Measurements from ENCODE around the gene SAMD13.
A peak's percentile ranks its signal among the peaks of the same experiment; 100 is the strongest.

SAMD13 gene

GRCh38 chr1:84301004-84301784 lies at the start of gene SAMD13:
SAMD13 (plus strand) TSS chr1:84301708; CDS start chr1:84303235, 1,527 bp downstream.
- peak; percentile 78 for DNase-seq

- DNase-seq = no peak
Measured at GRCh38 chr1:84253036-84253435, 48.5 kb upstream of the SAMD13 start.

DNA sequence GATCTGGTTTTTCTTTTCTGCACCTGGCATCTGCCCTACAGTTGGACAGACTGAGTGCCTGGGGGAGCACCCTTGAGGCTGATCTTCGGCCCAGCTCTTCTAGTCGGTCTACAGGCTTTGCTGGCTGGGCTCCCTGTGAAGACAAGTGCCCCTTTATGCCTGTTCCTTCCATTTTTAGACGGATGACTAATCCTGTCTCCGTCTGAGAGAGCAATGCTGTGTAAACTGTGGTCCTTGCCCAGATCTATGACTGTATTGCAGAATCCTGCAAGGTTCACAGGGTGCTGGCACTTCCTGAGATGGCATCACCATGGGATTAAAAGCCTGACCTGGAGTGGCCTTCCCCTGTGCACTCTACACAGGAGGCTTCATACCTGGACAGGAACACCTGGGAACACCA lies 47.6 kb upstream of the SAMD13 start:
- no peak for DNase-seq

DNA sequence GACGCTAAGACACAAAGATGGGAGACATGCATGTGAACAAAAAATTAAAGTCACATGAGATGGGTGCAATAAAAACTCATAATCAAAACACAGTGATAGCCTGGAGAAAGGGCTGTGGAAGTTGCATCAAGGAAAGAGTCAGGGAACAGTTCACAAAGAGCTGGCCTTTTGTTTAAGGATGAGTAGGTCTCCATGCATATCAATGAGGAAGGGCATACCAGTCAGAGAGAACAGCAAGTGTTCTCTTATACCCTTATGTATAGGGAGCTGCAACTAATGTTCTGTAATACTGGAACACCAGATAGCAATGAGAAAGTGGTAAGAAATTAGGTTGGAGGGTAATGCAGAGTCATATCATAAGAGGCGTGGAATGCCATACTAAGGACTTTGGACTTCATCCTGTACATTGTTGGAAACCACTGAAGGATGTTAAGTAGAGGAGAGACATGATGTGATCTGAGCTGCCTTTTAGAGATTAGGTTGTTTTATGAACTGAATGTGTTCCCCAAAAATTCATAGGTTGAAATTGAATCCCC lies 46.7 kb upstream of the SAMD13 start:
- no peak for DNase-seq

DNA sequence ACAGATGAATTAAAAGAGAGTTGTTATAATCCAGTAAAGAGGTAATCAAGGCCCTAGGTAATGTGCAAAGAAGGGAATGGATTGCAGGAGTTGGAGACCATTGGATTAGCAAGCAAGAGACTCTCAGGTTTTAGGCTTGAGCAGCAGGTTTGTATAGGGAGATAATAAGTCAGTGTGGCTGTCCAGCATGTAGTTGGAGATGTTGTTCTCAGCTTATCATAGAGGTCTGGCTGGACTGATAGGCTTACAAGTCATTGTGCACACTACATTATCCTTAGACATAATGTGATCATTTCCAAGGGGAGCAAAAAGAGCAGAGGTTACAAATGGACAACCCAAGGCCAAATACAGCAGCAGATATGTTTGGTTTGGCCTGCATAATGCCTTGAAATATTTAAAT lies 45.9 kb upstream of the SAMD13 start:
- DNase-seq = no peak

GRCh38 chr1:84257617-84258016 lies 43.9 kb upstream of the SAMD13 start:
- DNase-seq = no peak

- DNase-seq = no peak
Measured at GRCh38 chr1:84259376-84259775, 42.1 kb upstream of the SAMD13 start.

- DNase-seq = no peak
Measured at GRCh38 chr1:84259989-84260388, 41.5 kb upstream of the SAMD13 start.

GRCh38 chr1:84260852-84261518 lies 40.5 kb upstream of the SAMD13 start:
- no peak for DNase-seq

DNA sequence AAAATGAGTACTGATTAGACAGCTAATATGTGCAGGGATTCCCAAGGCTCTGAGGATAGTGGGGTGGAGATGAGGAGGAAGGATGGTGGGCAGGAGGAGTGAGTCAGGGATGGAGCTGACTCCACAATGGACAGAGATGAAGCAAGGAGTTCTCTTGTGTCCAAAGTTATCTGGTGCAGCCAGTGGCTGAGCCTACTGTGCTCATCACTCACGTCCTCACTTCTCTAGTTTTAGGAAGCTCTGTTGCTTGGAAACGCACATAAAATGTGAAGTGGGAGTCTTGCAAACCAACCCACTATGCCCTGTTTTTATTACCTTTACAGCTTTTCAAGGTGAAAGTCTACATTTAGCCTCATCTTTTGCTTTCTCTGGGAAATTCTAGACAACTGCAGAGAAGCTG lies 36.5 kb upstream of the SAMD13 start:
- DNase-seq = no peak

DNA sequence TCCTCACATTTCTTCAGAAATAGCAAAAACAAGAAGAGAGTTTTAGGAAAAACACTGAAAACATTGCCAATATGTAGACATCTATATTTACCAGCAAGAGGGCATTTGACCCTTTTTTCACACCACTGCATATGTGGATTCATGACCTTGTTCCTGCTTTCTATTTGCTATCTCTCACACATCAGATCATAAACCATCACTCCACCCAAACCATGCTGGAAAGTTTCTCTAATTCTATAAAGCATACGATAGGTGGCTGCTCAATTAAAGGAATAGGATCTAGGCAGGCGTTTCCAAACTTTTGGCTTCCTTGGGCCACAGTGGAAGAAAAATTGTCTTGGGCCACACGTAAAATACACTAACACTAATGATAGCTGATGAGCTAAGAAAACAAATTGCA lies 35.6 kb upstream of the SAMD13 start:
- DNase-seq = no peak

DNA sequence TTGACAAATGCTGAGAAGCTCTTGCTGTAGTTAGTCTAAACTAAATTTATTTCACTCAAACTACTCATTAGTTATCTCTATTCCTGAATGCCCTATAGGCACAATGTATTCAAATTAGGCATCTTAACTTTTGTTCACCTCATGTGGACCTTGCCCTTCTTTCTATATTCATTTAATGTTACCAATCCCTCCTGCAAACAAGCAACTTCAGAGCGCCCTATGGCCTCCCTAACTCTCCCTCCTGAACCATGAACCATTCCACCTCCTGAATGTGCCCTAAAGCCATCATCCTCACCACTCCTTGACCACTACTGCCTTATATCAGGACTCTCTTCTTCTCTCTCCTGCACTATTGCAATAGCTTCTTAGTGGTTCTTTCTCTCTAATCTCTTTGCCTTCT lies 34.8 kb upstream of the SAMD13 start:
- no peak for DNase-seq

GRCh38 chr1:84267476-84267875 lies 34.0 kb upstream of the SAMD13 start:
- no peak for DNase-seq

DNA sequence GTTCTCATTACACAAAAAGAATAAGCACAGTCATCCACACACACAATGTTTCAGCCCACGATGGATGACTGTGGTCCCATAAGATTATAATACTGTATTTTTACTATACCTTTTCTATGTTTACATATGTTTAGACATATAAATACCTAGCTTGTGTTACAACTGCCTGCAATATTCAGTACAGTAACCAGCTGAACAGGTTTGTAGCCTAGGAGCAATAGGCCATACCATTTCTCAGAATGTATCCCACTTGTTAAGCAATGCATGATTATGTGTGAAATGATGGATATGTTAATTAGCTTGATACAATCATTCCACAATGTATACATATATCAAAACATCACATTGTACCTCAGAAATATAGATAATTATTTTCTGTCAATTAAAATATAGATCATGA lies 33.2 kb upstream of the SAMD13 start:
- DNase-seq = no peak

DNA sequence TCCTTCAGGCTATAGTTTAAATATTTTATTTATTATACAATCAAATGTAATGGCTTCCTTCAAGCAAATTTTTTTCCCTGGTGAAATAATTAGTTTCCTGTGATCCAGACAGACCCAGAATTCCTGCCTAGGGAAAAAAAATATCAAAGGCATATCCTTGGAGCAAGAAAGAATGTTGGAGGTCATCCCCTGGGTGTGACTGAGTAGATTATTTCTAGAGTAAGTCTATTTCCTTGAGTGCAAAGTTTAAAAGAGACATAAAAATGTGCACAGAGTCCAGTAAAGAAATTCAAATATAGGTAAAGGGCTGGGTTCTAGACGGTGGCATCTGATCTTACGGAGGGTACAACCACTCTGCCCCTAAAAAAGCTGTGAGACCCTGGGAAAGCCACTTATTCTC lies 32.2 kb upstream of the SAMD13 start:
- no peak for DNase-seq

GRCh38 chr1:84271441-84272151 lies 29.9 kb upstream of the SAMD13 start:
- peak; percentile 9 for DNase-seq

DNA sequence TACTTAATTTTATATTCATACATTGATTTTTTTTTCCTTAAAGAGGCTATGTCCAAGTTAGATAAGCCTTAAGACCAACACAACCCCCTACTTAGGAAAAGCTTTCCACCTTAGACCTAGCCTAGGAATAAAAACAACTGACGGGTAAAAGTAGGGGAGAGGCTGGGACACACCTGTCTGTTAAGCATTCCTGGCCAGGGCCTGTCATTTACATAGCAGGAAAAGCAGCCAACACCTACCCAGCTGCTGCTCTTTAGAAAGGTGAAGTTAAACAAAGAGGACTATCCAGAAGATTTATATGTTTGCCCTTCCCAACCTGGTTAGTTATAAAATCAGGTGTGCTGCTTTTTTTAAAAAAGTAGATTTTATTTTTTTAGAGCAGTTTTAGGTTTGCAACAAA lies 29.1 kb upstream of the SAMD13 start:
- DNase-seq = no peak

DNA sequence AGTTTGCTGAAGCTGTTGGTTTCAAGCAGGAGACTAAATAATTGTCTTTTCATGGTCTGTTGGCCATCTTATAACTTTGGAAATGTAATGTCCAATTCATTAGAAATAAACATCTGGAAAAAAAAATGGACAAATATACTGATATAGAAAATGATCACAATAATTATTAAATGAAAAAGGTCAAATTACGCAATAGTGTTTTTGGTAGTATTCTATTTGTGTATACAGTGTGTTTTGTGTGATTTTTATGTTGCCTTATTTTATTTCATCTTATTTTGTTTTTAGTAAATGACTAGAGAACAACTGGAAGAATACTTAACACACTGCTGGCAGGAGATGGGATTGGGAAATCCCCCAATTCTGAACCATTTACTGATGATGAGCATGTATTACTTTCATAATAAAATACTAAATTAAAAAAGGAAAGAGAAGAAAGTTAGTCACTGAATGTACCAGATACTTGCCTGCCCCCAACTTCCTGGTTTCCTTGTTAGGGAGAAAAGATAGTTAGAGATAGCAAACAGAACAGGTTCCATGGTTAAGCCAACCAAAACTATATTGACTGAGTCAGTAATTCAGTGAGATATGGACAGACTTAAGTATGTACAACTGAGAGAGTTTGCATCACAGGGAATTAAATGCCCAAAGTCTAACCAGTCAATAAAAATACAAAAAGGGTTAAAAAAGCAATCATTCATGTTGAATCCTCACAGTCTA lies 24.0 kb upstream of the SAMD13 start:
- DNase-seq = no peak

DNA sequence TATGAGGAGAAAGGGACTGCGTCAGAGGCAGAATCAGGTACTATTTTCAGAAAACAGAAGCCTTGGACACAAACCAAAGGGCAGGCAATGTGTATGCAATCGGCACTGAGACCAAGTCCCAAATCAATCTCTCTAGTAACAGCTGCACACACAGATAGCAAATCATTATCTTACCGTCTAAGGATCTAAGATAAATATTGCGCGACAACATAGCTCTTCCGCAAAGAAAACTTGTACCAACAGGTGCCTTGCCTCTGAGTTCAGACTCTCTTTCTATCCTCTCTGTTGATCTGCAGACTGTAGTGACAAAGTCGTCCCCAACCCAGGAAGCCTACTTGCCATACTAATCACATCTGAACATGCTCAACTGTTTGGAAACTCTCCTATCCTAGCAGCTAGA lies 22.6 kb upstream of the SAMD13 start:
- no peak for DNase-seq

DNA sequence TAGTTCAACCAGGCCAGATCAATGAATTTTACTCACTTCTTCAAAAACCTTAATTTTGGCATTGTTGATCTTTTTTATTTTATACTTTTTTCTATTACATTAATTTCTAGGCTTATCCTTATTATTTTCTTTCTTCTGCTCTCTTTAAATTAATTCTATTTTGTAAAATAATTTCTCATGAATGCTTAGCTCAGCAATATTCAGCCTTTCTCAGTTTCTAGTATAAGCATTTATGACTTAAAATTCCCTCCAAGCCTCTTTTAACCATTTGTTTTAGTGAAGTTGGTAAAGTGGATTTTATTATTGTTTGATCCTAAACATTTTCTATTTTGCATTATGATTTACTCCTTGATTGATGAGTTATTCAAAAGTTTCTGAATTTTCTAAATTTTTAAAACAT lies 20.6 kb upstream of the SAMD13 start:
- no peak for DNase-seq

GRCh38 chr1:84282780-84283333 lies 18.7 kb upstream of the SAMD13 start:
- DNase-seq = no peak

GRCh38 chr1:84283381-84283780 lies 18.1 kb upstream of the SAMD13 start:
- no peak for DNase-seq

- DNase-seq = no peak
Measured at GRCh38 chr1:84286071-84286470, 15.4 kb upstream of the SAMD13 start.
